GM19463 (cell line): ENCODE measurements around the gene XPNPEP1.

Experiments used
- ATAC-seq: cut with Tn5 transposase; IDR thresholded peaks from one replicate; pipeline ENCODE4 v1.9.1; 2021; ENCODE audit warnings: mild to moderate bottlenecking, moderate library complexity; ENCODE audit not compliant: unreplicated experiment

Gene XPNPEP1

GRCh38 chr10:109871476-109871875 lies 51.8 kb downstream of the XPNPEP1 start:
- no peak for ATAC-seq

- no peak for ATAC-seq
Observed at GRCh38 chr10:109866995-109867635, 56.2 kb downstream of the XPNPEP1 start.

GRCh38 chr10:109866168-109866994 lies 56.9 kb downstream of the XPNPEP1 start:
- ATAC-seq = no peak

GRCh38 chr10:109863775-109864174 lies 59.5 kb downstream of the XPNPEP1 start:
- ATAC-seq = no peak

GRCh38 chr10:109862738-109863137 lies 60.6 kb downstream of the XPNPEP1 start:
- ATAC-seq = no peak

- no peak for ATAC-seq
Observed at GRCh38 chr10:109862041-109862440, 61.3 kb downstream of the XPNPEP1 start.

GRCh38 chr10:109861081-109861480 lies 62.2 kb downstream of the XPNPEP1 start:
- ATAC-seq = no peak

- ATAC-seq = no peak
Observed at GRCh38 chr10:109859221-109859620, 64.1 kb downstream of the XPNPEP1 start.

- no peak for ATAC-seq
Observed at GRCh38 chr10:109855746-109856145, 67.6 kb downstream of the XPNPEP1 start.

- no peak for ATAC-seq
Observed at GRCh38 chr10:109853921-109854320, 69.4 kb downstream of the XPNPEP1 start.

GRCh38 chr10:109852475-109853037 lies 70.8 kb downstream of the XPNPEP1 start:
- peak; percentile 97 for ATAC-seq

- ATAC-seq = peak; percentile 13
Observed at GRCh38 chr10:109851616-109852474, 71.5 kb downstream of the XPNPEP1 start.

- ATAC-seq = no peak
Observed at GRCh38 chr10:109846832-109847231, 76.5 kb downstream of the XPNPEP1 start.

- no peak for ATAC-seq
Observed at GRCh38 chr10:109845308-109845707, 78.0 kb downstream of the XPNPEP1 start.

- ATAC-seq = no peak
Observed at GRCh38 chr10:109838592-109839244, 84.6 kb downstream of the XPNPEP1 start.

GRCh38 chr10:109837384-109837783 lies 85.9 kb downstream of the XPNPEP1 start:
- no peak for ATAC-seq

GRCh38 chr10:109835257-109835656 lies 88.1 kb downstream of the XPNPEP1 start:
- no peak for ATAC-seq

GRCh38 chr10:109831846-109832245 lies 91.5 kb downstream of the XPNPEP1 start:
- no peak for ATAC-seq

GRCh38 chr10:109824206-109824605 lies 99.1 kb downstream of the XPNPEP1 start:
- ATAC-seq = no peak

GRCh38 chr10:109823196-109823595 lies 100.1 kb downstream of the XPNPEP1 start:
- ATAC-seq = no peak

GRCh38 chr10:109821672-109822071 lies 101.6 kb downstream of the XPNPEP1 start:
- ATAC-seq = no peak
